ENCODE measurements around the gene CDK5.

The CDK5 gene

GRCh38 chr7:151086802-151087244 lies 29.1 kb upstream of the CDK5 start:
- no peak for DNase-seq

GRCh38 chr7:151085691-151086620 lies 28.3 kb upstream of the CDK5 start, which contains the start of gene AGAP3:
Gene AGAP3, plus strand, starts transcription at chr7:151086475. Its CDS starts 267 bp downstream, at chr7:151086742.
- DNase-seq, result peak; percentile 39

GRCh38 chr7:151085329-151085690 lies 27.6 kb upstream of the CDK5 start:
- DNase-seq, result no peak

DNA sequence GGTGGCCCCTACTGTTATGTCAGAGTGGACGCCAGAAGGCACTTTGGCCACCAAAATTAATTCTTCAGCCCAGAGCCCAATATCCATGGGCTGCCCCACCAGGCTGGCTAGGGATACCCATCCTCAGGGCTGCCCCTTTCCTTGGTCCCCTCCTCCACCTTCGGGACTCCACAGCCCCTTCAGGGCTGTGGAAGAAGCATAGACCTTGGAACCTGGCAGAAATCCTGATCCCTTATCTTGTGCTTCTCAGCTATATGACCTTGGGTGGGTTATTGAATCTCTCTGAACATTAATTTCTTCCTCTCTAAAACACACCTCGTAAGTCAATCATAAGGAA lies 26.1 kb upstream of the CDK5 start:
- DNase-seq, result no peak

DNA sequence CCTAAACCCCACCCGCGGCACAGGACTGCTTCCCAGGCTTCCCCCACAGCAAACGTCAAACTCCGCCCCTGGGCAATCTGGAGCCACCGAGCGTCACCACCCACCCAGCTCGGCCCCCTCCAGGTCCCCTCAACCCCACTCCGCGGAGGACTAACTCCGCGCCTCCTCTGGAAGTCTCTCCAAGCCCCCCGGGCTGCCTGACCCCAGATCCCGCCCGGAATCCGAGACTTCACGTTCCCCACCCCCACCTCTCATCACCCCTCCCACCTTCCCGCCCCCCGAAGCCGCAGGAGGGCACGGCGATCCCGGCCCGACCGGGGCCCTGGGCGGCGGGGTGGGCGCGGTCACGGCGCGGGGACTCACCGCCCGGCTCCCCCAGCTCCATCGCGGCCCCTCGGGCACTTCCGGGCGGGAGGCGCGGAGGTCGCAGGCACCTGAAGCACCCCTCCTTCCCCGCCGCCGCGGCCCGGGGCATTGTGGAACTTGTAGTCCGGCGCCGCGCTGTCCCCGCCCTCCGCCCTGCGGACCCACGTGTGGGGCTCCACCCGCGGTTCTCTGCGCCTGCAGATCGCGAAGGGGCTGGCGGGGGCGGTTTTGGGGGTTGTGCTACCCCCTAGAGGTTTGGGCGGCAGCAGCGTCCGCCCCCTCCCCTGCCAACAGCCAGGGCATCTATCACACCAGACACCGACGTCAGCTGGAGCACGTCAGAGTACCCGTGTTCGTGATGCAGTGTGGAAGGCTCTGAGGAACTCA lies 25.6 kb upstream of the CDK5 start, which contains the start of gene TMUB1:
TSS of gene TMUB1 (minus strand) at position 423 of the 753 bp plus-strand sequence. CDS start 930 bp downstream, outside the sequence.
- DNase-seq, result peak; percentile 42

- DNase-seq, result no peak
Measured at GRCh38 chr7:151082141-151083070, 24.7 kb upstream of the CDK5 start.

DNA sequence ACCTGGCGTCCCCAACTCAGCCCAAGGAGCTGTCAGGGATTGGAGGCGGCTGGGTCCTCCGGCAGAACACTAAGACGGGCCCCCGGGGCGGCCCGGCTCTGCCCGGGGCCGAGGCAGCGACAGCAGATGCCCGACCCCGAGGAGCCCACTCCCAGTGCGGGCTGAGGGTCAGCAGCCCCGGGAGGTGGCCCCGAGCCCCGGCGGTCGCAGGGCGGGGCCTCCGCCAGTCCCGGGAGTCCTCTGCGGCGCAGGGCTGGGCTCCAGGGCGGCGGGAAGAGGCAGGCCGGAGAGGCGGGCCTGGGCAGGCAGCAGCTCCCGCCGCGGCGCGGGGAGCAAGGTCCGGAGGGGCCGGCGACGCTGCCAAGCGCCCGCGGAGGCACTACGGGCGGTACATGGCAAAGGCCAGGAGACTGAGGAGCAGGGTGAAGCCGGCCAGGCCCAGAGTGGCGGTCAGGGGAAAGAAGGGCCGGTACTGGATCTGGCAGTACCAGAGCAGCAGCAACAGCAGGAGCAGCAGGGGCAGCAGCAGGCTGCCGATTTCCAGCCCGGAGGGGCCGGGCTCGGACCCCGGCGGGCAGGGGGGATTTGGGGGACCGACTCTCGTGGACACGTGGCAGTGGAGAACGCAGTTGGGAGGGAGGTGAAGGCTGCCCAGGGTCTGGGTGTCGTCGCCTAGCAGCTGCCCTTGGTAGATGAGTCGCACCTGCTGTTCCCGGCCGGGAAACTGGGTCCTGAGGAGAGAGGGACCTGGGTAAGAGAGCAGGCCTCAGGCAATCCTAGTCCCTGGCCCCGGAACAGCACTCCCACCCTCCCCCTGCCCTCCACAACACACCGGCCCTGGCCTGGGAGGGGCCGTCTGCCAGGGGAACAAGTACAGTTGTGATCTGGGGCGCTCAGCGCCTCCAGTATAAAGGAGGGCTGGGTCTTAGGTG lies 23.7 kb upstream of the CDK5 start:
- DNase-seq, result no peak

GRCh38 chr7:151080522-151081169 lies 22.9 kb upstream of the CDK5 start, which contains the start of gene FASTK:
Gene FASTK, minus strand, starts transcription at chr7:151080809. Its CDS starts 43 bp downstream, at chr7:151080766.
- peak; percentile 67 for DNase-seq

DNA sequence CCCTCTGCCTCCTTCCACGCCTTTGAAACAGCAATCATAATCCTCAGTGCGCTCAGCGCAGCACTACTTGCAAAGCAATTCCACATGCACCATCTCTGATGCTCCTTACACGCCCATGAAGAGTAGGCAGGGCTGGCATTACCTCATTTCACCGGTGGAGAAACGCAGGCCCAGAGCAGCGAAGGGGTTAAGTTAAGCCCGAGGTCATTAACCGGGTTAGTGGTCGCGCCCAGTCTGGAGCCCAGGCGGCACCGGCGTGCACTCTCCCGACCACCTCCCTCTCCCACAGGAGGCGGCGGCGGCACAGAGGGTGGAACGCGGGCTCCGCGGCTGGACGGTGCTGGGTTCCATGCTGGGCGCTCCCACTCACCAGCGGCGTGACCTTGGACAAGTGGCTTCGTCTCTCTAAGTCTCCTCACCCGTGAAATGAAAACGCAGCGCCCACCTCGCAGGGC lies 22.4 kb upstream of the CDK5 start:
- DNase-seq, result no peak

DNA sequence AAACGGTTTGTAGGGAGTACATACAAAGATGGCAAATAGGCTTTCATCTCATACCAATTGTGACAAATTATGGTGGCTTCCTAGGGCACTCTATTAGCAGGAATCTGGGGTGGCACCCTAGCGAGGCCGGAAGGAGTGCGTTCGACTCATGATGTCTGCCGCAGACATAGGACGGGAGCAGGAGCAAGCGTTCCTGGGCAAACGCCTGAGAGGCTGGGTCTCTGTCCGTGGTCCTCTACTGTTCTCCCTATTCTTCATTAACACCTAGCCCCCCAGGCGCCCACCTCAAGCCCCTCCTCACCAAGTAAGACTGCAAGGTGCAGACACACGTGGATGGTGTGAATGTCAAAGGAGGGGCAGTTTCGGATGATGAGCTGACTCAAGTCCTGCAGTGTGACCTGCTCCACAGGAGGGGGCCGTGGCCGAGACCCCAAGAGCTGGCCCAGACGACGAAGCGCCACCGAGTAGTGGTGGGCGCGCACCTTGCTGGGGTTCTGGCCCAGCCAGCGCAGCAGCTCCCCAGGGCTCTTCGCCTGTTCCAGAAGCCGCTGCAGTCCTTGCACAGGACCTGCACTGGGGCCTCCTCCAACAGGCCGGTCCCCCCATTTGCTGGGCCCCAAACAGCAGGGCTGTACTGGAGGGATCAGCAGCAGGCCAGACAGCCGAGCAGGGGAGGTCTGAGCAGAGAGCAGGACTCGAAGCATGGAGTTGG lies 21.7 kb upstream of the CDK5 start:
- DNase-seq, result no peak

- DNase-seq, result no peak
Measured at GRCh38 chr7:151078233-151079040, 20.7 kb upstream of the CDK5 start.

- no peak for DNase-seq
Measured at GRCh38 chr7:151077705-151078232, 20.1 kb upstream of the CDK5 start.

DNA sequence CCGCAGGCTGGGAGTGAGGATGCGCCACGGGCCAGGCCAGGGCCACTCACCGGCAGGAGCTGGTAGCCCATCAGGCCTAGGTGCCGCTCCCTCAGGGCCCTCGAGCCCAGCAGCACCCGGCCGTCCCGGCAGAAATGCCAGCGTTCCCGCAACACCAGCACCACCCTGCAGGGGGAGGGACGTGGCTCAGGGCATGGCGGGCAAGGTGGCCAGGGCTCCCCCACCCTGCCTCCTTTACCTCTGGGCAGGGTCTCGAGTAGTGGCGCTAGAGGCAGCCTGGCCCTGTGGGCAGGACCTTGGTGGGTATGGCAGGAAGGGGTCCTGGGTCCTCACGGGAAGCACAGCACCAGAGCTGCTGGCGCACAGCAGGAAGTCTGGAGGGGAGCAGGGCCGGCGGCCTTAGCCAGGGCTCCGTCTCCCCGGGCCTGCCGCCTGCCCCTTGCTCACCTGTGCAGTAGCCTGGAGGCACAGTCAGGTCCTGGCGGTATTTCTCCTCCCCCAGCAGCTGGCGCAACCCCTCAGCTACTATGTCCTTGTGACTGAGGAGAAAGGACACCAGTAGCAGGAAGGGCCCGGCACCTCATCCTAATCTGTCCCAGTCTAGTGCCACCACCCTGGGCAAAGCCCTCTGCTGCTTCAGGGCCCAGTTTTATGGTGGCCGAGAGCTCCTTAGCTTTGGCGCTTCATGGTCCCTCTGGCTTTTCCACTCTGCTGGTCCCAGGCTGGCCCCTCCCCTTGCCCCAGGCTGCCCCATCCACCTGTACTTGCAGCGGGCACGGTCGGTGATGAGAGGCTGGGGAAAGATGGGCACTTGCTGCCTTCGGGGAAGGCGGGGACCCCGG lies 19.4 kb upstream of the CDK5 start:
- DNase-seq, result no peak

DNA sequence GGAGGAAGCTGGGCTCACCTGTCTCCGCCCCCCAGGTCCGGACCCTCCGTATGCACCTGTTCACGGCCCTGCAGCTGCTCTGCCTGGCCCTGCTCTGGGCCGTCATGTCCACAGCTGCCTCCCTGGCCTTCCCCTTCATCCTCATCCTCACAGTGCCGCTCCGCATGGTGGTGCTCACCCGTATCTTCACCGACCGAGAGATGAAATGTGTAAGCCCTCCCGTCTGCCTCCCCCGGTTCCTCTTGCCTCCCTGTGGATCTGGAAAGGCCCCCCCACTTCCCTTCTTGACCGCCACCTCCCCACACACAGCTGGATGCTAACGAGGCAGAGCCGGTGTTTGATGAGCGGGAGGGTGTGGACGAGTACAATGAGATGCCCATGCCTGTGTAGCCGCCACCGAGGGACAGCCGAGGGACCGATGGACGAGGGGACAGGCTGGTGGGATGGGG lies 18.3 kb upstream of the CDK5 start:
- no peak for DNase-seq

- no peak for DNase-seq
Measured at GRCh38 chr7:151075662-151075971, 17.9 kb upstream of the CDK5 start.

DNA sequence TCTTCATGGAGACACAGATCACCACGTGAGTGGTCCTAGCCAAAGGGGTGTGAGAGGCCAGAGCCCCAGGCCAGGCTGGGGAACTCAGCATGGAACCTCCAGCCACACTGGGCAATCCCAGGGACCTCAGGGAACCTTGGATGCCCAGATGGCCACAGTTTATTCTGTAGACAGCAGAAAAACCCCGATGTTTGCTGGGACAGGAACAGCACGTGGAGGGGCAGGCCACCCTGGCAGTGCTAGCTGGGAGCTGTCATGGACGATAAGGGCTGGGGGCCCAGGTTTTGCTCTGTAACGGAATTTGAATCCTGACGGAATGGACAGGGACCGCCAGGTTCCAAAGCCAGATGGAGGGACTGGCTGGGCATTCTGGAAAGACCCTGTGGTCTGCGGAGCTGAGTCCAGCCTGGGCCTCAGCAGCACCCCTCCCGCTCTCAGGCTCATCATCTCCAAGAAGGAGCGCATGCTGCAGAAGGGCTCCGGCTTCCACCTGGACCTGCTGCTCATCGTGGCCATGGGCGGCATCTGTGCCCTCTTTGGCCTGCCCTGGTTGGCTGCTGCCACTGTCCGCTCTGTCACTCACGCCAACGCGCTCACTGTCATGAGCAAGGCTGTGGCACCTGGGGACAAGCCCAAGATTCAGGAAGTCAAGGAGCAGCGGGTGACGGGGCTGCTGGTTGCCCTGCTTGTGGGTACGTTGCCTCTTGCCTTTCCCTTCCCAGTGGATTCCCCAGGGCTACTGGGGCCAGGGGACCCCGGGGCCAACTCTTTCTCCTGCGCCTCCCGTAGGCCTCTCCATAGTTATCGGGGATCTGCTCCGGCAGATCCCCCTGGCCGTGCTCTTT lies 17.3 kb upstream of the CDK5 start:
- no peak for DNase-seq

DNA sequence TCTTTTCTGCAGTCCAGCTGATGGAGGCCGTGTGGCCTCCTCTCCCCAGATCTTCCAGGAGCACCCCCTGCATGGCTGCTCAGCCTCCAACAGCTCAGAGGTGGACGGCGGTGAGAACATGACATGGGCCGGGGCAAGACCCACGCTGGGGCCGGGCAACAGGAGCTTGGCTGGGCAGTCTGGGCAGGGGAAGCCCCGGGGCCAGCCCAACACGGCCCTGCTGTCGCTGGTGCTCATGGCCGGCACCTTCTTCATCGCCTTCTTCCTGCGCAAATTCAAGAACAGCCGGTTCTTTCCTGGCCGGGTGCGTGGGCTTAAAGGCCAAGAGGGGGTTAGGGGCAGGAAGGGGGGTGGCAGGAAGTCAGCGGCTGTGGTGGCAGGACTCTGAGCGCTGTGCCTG lies 16.3 kb upstream of the CDK5 start:
- DNase-seq, result no peak
